ENCODE measurements around the gene PCNX3.
A peak's percentile ranks its signal among the peaks of the same experiment; 100 is the strongest.

The PCNX3 gene

DNA sequence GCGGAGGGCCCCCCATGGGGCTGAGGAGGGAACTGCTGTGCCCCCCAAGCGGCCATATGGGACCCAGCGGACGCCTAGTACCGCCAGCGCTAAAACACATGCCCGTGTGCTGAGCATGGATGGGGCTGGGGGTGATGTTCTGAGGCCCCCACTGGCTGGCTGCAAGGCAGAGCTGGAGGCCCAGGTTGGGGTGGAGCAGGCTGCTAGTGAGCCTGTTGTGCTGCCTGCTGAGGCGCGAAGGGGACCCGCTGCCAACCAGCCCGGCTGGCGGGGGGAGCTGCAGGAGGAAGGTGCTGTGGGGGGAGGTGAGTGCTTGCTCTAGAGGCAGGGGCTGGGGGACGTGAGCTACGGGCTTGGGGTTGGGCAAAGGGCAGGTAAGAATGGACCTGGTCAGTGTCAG, 3.2 kb downstream of the PCNX3 start:
- DNase-seq (ENCODE audit: low read depth in 2 of 3, low spot score in 2 of 3), result no peak

DNA sequence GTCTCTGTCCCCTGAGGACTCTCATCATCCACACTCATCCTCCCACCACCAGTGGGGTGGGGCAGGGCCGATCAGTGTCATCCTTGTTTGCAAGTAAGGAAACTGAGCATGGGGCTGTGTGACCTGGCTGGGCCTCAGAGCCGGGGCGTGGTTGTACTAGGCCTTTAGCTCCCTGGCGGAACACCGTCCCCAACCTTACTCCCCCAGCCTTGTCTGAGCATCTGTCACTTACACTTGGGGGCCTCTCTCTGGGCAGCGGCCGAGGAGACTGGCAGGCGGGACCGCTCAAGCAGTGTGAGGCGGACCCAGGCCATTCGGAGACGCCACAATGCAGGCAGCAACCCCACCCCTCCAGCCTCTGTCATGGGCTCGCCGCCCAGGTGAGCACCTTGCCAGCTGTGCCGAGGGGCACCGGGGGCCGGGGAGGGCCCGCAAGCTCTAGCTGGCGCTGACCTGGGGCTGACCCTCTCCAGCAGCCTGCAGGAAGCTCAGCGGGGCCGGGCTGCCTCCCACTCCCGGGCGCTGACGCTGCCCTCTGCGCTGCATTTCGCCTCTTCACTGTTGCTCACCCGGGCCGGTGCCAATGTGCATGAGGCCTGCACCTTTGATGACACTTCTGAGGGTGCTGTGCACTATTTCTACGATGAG, 3.8 kb downstream of the PCNX3 start:
- no peak for DNase-seq (ENCODE audit: low read depth in 2 of 3, low spot score in 2 of 3)

DNA sequence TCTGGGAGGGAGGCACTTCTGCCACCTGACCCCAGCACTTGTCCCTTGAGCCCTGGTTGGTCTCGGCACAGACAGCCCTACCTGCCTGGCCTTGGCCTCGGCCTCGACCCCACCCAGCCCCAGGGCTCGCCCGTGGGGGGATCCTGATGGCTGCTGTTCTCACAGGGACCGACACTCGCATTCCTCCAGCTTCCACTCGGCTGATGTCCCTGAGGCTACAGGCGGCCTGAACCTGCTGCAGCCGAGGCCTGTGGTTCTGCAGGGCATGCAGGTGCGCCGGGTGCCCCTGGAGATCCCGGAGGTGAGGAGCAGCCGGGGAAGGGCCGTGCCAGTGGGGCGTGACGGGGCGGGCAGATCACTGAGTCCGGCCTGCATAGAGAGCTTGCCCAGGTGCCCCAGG, 5.1 kb downstream of the PCNX3 start:
- no peak for DNase-seq (ENCODE audit: low read depth in 2 of 3, low spot score in 2 of 3)

DNA sequence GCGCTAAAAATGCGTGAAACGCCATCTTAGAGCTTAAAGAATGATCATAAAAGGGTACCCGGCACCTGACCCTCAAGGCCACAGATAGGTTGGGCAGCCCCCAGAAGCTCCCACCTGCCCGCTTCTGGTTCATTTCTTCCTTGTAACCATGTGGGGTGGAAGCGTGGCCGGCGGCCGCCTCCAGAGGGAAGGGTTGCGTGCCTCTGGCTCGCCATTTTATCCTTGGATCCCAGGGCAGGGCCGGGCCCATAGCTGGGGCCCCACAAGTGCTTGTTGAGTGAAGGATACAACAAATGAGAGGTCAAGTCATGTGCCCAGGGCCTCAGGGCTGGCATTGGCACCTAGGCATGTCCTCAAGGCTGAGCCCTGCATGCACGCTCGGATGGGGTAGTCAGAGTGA, 5.9 kb downstream of the PCNX3 start:
- no peak for DNase-seq (ENCODE audit: low read depth in 2 of 3, low spot score in 2 of 3)

DNA sequence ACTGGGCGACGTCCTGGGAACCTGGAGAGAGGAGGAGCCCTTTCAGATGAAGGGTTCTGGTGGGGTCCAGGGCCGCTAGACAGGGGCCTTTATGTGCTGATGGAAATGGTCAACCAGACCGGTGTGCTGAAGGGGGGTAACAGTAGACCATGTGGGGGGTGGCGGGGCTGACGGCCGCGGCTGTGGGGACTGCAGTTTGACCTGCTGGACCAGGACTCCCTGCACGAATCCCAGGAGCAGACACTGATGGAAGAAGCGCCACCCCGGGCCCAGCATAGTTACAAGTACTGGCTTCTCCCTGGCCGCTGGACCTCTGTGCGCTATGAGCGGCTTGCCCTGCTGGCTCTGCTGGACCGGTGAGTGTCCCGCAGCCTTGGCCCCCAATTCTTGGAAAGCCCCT, 6.4 kb downstream of the PCNX3 start:
- no peak for DNase-seq (ENCODE audit: low read depth in 2 of 3, low spot score in 2 of 3)

DNA sequence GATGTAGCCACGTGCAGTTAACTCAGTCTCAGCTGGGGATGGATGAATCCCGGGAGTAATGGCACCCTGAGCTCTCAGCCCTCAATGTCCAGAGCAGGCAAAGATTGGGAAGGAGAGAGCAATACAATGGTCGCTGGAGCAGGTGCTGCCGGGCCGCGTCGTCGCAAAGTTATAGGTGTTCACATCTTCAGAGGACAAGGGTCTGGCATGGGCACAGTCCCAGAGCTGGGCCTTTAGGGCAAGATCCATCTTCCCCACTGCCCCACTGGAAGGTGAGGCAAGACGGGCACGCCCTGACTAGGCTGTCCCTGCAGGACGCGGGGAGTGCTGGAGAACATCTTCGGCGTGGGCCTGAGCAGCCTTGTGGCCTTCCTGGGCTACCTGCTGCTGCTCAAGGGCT, 7.6 kb downstream of the PCNX3 start:
- no peak for DNase-seq (ENCODE audit: low read depth in 2 of 3, low spot score in 2 of 3)

DNA sequence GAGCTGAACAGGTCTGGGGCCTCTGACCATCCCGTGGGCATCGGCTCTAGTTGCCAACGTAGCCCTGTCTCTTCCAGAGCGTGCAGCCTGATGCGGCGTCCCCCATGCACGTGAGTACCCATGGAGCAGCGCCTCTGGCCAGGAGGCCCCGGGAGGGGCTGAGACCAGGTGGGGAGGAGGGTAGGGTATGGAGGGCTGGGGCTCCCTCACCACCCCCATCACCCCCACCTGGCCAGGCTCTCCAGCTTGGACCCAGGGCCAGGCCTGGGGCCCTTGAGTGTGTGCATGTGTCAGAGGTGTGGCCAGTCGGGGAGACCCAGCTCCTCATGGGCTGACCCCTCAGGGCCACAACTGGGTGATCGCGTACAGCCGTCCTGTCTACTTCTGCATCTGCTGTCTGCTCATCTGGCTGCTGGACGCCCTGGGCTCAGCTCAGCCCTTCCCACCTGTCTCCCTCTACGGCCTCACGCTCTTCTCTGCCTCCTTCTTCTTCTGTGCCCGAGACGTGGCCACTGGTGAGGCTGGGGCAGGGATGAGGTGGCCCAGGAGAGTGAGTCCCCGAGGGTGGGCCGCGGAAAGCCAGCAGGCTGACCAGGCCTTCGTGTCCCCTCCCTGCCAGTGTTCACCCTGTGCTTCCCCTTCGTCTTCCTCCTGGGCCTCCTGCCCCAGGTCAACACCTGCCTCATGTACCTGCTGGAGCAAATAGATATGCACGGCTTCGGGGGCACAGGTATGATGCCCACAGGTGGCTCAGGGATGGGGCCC, 8.5 kb downstream of the PCNX3 start:
- DNase-seq (ENCODE audit: low read depth in 2 of 3, low spot score in 2 of 3), result no peak

DNA sequence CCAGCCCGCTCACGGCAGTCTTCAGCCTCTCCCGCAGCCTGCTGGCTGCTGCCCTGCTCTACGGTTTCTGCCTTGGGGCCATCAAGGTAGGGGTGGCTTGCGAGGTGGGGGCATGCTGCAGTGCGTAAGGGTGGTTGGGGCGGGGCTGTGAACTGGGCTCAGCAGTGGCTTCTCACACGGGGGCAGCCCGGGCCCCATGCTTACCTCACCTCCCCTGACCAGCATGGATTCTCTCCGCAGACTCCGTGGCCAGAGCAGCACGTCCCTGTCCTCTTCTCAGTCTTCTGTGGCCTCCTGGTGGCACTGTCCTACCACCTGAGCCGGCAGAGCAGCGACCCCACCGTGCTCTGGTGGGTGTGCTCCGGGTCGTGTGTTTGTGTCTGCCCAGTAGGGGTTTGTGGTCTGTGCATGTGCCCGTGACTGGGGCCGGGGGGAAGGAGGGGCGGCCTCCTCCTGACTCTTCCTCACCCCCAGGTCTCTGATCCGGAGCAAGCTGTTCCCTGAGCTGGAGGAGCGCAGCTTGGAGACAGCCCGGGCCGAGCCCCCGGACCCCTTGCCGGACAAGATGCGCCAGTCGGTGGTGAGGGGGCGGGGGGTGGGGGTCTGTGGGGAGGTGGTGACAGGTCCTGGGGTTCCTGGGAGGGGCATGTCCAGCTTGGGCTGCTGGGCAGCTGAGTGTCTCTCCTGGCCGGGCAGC, 9.5 kb downstream of the PCNX3 start:
- DNase-seq (ENCODE audit: low read depth in 2 of 3, low spot score in 2 of 3), result no peak

DNA sequence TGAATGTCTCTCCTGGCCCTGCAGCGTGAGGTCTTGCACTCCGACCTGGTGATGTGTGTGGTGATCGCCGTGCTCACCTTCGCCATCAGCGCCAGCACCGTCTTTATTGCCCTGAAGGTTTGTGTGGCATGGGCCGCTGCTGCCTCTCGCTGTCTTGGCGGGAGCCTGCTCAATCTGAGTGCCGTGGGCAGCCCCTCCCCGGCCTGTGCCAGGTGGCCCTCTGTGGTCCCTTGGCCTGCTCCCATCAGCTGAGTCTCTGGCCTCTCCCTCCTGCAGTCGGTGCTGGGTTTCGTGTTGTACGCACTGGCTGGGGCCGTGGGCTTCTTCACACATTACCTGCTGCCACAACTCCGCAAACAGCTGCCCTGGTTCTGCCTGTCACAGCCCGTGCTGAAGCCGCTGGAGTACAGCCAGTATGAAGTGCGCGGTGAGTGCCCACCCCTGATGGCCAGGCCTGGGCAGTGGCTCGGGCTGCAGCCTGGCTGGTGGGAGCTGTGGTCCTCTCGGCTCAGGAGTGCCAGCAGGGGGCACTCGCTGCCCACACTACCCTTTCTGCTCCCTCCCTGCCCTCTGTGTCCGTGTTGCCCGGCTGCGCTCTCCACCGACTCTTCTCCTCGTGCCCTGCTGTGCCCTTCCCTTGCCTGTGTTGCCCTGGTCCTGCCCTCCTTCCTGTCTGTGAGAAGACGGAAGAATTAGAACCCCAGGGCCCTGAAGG, 10.2 kb downstream of the PCNX3 start:
- DNase-seq (ENCODE audit: low read depth in 2 of 3, low spot score in 2 of 3), result no peak

DNA sequence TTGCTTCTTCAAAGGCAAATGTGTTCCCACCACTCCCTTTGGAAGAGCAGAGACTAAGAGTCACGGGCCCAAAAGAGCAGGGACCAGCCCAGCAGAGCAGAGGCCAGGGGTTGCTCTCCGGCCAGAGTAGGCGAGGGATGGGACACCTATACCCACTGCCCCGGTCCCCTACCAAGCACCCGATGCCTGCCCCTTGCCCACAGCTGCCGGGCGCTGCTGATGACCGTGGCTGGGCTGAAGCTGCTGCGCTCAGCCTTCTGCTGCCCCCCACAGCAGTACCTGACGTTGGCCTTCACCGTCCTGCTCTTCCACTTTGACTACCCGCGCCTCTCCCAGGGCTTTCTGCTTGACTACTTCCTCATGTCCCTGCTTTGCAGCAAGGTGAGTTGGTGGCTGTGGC, 11.6 kb downstream of the PCNX3 start:
- DNase-seq (ENCODE audit: low read depth in 2 of 3, low spot score in 2 of 3), result no peak

DNA sequence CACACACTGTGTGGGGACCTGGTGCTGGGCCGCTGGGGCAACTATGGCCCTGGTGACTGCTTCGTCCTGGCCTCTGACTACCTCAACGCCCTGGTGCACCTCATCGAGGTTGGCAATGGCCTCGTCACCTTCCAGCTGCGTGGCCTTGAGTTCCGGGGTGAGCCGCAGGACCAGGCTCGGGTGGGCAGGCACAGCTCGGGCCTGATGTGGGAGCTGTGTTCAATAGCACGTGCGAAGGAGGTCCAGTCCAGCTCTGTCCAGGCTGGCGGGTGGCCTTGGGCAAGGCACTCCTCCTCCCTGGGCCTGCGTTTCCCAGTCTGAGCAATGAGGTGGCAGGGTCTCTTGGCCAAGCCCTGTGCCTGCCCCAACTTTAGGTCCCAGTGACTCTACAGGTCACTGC, 14.0 kb downstream of the PCNX3 start:
- DNase-seq (ENCODE audit: low read depth in 2 of 3, low spot score in 2 of 3), result no peak

DNA sequence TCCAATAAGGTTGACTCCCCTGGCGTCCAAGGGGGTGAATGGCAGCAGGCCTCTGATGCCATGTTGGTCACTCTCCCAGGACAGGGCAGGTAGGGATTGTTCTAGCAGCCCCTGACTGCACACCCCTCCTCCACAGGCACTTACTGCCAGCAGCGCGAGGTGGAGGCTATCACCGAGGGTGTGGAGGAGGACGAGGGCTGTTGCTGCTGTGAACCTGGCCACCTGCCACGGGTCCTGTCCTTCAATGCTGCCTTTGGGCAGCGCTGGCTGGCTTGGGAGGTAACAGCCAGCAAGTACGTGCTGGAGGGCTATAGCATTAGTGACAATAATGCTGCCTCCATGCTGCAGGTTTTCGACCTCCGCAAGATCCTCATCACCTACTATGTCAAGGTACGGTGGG, 14.6 kb downstream of the PCNX3 start:
- no peak for DNase-seq (ENCODE audit: low read depth in 2 of 3, low spot score in 2 of 3)

DNA sequence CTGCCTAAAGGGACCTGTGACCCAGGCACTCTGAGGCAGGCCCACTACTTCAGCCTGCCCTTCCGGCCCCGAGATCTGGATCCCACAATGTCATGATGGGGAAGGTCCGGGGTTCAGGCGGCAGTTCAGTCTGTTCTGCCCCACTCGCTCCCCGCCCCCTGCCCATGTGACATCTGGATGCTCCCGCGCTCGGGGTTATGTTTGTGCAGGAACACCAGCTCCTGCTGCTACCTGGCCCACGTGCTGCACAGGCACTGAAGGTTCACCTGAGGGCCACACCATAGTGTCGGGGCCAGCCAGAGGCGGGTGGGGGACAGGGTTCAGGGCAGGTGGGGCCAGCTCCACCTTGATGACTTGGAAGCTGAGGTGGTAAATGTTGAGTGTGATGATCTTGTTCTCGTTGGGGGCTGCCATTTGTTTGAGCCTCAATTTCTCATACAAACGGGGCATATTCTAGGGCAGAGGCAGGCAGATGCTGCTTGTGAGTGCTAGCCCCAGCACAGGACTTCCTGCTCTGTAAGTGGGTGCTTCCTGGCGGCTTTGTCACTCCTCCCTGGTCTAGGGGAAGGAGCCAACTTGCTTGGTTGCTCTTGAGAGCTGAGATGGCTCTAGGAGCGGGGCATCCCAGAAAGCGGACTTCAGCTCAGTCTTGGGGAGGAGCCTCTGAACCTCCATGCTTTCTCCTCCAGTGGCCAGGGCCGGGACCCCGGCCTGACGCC, 18.0 kb downstream of the PCNX3 start:
- no peak for DNase-seq (ENCODE audit: low read depth in 2 of 3, low spot score in 2 of 3)

DNA sequence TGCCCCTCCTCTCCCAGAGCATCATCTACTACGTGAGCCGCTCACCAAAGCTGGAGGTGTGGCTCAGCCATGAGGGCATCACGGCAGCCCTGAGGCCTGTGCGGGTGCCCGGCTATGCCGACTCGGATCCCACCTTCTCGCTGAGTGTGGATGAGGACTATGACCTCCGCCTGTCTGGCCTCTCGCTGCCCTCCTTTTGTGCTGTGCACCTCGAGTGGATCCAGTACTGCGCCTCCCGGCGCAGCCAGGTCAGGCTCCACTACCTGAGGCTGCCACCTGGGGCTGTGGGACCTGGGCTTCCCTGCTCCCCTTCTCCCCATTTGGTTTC, 18.5 kb downstream of the PCNX3 start:
- DNase-seq (ENCODE audit: low read depth in 2 of 3, low spot score in 2 of 3), result no peak

DNA sequence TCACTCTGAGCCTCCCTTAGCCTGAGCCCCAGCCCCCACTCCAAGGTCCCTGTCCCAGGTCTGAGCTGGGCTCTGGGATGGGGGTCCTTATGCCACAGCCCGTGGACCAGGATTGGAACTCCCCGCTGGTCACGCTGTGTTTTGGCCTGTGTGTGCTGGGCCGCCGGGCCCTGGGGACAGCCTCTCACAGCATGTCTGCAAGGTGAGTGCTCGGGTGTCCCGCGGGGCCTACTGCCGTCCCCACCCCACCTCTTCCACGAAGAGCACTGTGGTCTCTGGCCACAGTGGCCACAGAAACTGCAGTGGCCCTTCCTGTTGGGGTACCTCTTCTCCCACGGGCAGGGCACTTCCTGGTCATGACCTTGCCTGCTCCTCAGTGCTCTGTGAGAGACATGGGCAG, 18.9 kb downstream of the PCNX3 start:
- DNase-seq (ENCODE audit: low read depth in 2 of 3, low spot score in 2 of 3), result no peak

DNA sequence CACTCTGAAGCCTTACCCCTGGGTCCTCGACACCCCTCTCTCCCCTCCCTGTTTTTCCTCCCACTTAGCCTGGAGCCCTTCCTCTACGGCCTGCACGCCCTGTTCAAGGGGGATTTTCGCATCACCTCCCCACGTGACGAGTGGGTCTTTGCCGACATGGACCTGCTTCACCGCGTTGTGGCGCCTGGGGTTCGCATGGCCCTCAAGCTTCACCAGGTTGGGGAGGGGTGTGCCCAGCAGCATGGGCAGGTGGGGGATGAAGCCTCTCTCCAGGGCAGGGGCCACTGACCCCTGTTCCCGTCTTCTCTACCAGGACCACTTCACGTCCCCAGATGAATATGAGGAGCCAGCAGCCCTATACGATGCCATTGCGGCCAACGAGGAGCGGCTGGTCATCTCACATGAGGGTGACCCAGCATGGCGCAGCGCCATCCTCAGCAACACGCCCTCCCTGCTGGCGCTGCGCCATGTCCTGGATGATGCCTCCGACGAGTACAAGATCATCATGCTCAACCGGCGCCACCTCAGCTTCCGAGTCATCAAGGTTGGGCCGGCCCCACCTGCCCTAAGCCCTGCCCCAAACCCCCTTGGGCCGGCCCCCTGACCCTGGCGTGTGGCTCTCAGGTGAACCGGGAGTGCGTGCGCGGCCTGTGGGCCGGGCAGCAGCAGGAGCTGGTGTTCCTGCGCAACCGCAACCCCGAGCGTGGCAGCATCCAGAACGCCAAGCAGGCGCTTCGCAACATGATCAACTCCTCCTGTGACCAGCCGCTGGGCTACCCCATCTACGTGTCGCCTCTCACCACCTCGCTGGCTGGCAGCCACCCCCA, 19.5 kb downstream of the PCNX3 start:
- no peak for DNase-seq (ENCODE audit: low read depth in 2 of 3, low spot score in 2 of 3)

DNA sequence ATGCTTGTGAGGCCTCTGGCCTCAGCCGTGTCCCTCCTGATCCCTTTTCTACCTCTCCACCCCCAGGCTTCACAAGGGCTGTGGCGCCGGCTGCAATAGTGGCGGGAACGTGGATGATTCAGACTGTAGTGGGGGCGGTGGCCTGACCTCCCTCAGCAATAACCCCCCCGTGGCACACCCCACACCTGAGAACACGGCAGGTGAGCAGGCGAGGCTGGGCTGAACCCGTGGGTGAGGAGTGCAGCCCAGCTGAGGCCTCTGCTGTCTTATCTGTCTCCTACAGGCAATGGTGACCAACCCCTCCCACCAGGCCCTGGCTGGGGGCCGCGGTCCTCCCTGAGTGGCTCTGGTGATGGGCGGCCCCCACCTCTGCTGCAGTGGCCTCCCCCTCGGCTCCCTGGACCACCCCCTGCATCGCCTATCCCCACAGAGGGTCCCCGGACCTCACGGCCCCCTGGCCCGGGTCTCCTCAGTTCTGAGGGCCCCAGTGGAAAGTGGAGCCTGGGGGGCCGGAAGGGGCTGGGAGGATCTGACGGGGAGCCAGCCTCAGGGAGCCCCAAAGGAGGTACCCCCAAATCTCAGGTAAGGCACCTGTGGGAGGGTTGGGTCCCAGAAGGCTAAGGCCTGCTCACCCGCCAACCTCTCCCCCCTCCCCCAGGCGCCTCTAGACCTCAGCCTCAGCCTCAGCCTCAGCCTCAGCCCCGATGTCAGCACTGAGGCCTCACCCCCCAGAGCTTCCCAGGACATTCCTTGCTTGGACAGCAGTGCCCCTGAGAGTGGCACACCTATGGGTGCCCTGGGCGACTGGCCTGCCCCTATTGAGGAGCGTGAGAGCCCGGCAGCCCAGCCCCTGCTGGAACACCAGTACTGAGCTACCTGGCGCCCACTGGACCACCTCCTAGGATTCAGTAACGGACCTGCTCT, 20.8 kb downstream of the PCNX3 start:
- DNase-seq (ENCODE audit: low read depth in 2 of 3, low spot score in 2 of 3), result no peak

DNA sequence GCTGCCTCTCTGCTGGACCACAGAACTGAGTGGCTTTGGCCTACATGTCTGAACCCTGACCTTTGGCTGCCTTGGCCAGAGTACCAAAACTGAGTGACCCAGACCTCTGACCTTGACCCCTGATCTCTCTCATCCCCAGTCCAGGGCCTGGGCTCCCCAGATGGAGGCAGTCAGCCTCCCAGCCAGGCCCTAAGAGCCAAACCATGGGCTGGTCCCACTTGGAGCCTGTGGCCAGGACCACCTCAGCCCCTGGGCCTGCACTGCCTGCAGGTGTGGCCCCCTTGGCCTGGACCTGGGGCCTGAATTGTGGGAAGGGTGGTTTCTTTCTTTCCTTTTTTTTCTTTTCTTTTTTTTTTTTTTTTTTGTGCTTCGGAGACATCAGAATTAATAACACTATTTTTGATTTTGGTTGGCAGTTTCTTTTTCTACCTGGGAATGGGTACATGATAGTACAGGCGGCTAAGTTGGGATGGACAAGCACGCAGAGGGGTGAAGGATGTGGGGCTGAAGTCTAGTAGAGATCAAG, 21.5 kb downstream of the PCNX3 start:
- DNase-seq (ENCODE audit: low read depth in 2 of 3, low spot score in 2 of 3), result no peak

DNA sequence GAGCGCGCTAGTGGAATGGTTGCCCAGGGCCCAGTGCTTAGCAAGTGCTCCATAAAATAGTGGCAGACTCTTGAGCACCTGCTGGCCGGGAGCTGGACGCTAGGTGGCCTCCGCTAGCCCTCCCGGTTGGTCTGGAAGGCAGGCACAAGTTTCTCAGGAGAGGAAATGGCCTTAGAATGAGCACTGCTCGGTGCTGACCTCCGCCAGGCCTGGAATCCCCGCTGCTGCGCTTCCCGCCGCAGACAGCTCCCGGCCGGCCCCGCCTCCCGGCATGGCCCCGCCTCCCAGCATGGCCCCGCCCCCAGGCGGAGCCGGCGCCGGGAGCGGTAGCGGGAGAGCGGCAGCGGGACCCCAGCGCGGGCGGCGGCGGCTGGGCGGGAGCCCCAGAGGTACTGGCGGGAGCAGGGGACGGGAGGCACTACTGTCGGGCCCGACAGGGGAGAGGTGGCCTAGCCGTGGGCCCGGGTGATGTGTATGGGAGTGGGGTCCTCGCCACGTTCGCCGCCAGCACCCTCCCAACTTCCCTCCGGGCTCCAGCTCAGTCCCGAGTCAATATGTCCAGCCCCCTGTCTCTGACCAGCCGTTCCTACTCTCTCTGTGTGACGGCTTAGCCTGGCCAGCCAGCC, 22.3 kb downstream of the PCNX3 start, which contains the start of gene SIPA1:
SIPA1 (plus strand) TSS at position 308 of the 626 bp plus-strand sequence. CDS start 2,821 bp downstream, outside the sequence.
- DNase-seq (ENCODE audit: low read depth in 2 of 3, low spot score in 2 of 3), result peak; percentile 56 to 68 (median 63)
